ENCODE results near the gene POU4F2. TPM values are rescaled to one million over a fixed set of nuclear protein-coding genes. Genes with fewer than 3 reads are reported as not detected.

The POU4F2 gene
- total RNA-seq, 4 donors from 2014 or later: not detected

GRCh38 chr4:146637621-146638332, 916 bp upstream of the POU4F2 start:
- no peak for TF ChIP-seq CTCF (IDR thresholded peaks at IDR 0.05; ENCODE audit: low read depth)

GRCh38 chr4:146638333-146638785, 334 bp upstream of the POU4F2 start:
- TF ChIP-seq CTCF (IDR thresholded peaks at IDR 0.05; ENCODE audit: low read depth): no peak

- no peak for TF ChIP-seq CTCF (IDR thresholded peaks at IDR 0.05; ENCODE audit: low read depth)
Measured at GRCh38 chr4:146639506-146639932, 826 bp downstream of the POU4F2 start.

GRCh38 chr4:146640021-146640464, 1.4 kb downstream of the POU4F2 start:
- TF ChIP-seq CTCF (IDR thresholded peaks at IDR 0.05; ENCODE audit: low read depth): no peak

- no peak for TF ChIP-seq CTCF (IDR thresholded peaks at IDR 0.05; ENCODE audit: low read depth)
Measured at GRCh38 chr4:146640465-146641061, 1.9 kb downstream of the POU4F2 start.

- no peak for TF ChIP-seq CTCF (IDR thresholded peaks at IDR 0.05; ENCODE audit: low read depth)
Measured at GRCh38 chr4:146641762-146642161, 3.1 kb downstream of the POU4F2 start.

GRCh38 chr4:146643812-146644401, 5.2 kb downstream of the POU4F2 start:
- no peak for TF ChIP-seq CTCF (IDR thresholded peaks at IDR 0.05; ENCODE audit: low read depth)

All from subcutaneous adipose tissue (tissue), 4 donors.